ENCODE measurements around the gene SLC22A16.

GRCh38 chr6:110401585-110402176 is 74.7 kb downstream of the SLC22A16 start:
- TF ChIP-seq CTCF (IDR thresholded peaks at IDR 0.05): no peak
- TF ChIP-seq POLR2A (IDR thresholded peaks at IDR 0.05): no peak
